Mesenchymal stem cell (in vitro differentiated cells and primary cell): ENCODE data around the gene CAVIN1.
"Not testable (repeated sequence)": the region's sequence is repeated elsewhere in the genome, so short reads cannot be mapped to it uniquely, and the experiment has no call there.

Experiments
- DNase-seq: peaks from one replicate; pipeline ENCODE4 v3.0.0-alpha.2; 2013
- H2AFZ ChIP-seq: one replicate; pipeline ENCODE4 v1.6.1; 2013; ENCODE audit warnings: low read depth, mild to moderate bottlenecking, control low read depth, inconsistent platforms, low read length, moderate library complexity
- H2AK5ac ChIP-seq: 2 replicates; pipeline ENCODE4 v1.6.1; 2013; ENCODE audit warnings: low read length, moderate library complexity, mild to moderate bottlenecking, inconsistent platforms; ENCODE audit not compliant: severe bottlenecking
- H2BK120ac ChIP-seq: one replicate; pipeline ENCODE4 v1.6.1; 2013; ENCODE audit warnings: low read depth, mild to moderate bottlenecking, inconsistent platforms, low read length, moderate library complexity
- H2BK12ac ChIP-seq, 2 experiments: one replicate each; pipeline ENCODE4 v1.6.1; 2013; ENCODE audit warnings: inconsistent platforms in 2 of 2, low read length in 2 of 2, mild to moderate bottlenecking in 2 of 2, moderate library complexity in 2 of 2, control low read depth in 1 of 2
- H2BK15ac ChIP-seq: one replicate; pipeline ENCODE4 v1.6.1; 2013; ENCODE audit warnings: mild to moderate bottlenecking, low read depth, inconsistent platforms; ENCODE audit not compliant: poor library complexity, severe bottlenecking
- H2BK5ac ChIP-seq: 2 replicates; pipeline ENCODE4 v1.6.1; 2013; ENCODE audit warnings: low read depth, mild to moderate bottlenecking, low read length, control low read depth, inconsistent platforms; ENCODE audit not compliant: poor library complexity, severe bottlenecking
- H3K14ac ChIP-seq, 2 experiments: one replicate each; pipeline ENCODE4 v1.6.1; 2013; ENCODE audit warnings: inconsistent platforms in 2 of 2, low read length in 2 of 2, control low read depth in 1 of 2, mild to moderate bottlenecking in 1 of 2, moderate library complexity in 1 of 2
- H3K18ac ChIP-seq, 2 experiments: one replicate each; pipeline ENCODE4 v1.6.1; 2013; ENCODE audit warnings: inconsistent platforms in 2 of 2, low read length in 2 of 2, control low read depth in 1 of 2, low read depth in 1 of 2, mild to moderate bottlenecking in 1 of 2
- H3K23ac ChIP-seq, 2 experiments: one replicate each; pipeline ENCODE4 v1.6.1; 2013; ENCODE audit warnings: inconsistent platforms in 2 of 2, low read length in 2 of 2, mild to moderate bottlenecking in 2 of 2, moderate library complexity in 2 of 2, control low read depth in 1 of 2
- H3K27ac ChIP-seq: 2 replicates; pipeline ENCODE4 v1.5.1; 2013; ENCODE audit warnings: mild to moderate bottlenecking, moderate library complexity, low read length, control low read depth, inconsistent platforms; ENCODE audit not compliant: poor library complexity, severe bottlenecking
- H3K27me3 ChIP-seq, 2 experiments: 2 replicates each; pipeline versions ENCODE4 v1.6.1 to v1.7.0; 2013; ENCODE audit warnings: low read length in 2 of 2, mild to moderate bottlenecking in 2 of 2, moderate library complexity in 2 of 2, control low read depth in 1 of 2, inconsistent platforms in 1 of 2; ENCODE audit not compliant: control insufficient read depth in 1 of 2, insufficient read depth in 1 of 2
- H3K36me3 ChIP-seq, 2 experiments: 2 replicates each; pipeline versions ENCODE4 v1.6.1 to v1.7.0; 2013; ENCODE audit warnings: low read length in 2 of 2, control low read depth in 1 of 2, inconsistent platforms in 1 of 2, low read depth in 1 of 2, mild to moderate bottlenecking in 1 of 2; ENCODE audit not compliant: insufficient read depth in 2 of 2, control insufficient read depth in 1 of 2
- H3K4ac ChIP-seq, 2 experiments: one replicate each; pipeline ENCODE4 v1.6.1; 2013; ENCODE audit warnings: inconsistent platforms in 2 of 2, low read length in 2 of 2, mild to moderate bottlenecking in 2 of 2, moderate library complexity in 2 of 2, control low read depth in 1 of 2, low read depth in 1 of 2
- H3K4me1 ChIP-seq: 2 replicates; pipeline ENCODE4 v1.6.1; 2013; ENCODE audit warnings: low read depth, low read length, control low read depth; ENCODE audit not compliant: control insufficient read depth, insufficient read depth
- H3K4me2 ChIP-seq: 2 replicates; pipeline ENCODE4 v1.6.1; 2013; ENCODE audit warnings: low read length, mild to moderate bottlenecking, inconsistent platforms; ENCODE audit not compliant: poor library complexity, severe bottlenecking
- H3K4me3 ChIP-seq, 2 experiments: 2 replicates each; pipeline versions ENCODE4 v1.5.1 to v1.7.0; 2013; ENCODE audit warnings: low read length in 2 of 2, mild to moderate bottlenecking in 2 of 2, control low read depth in 1 of 2, low read depth in 1 of 2; ENCODE audit not compliant: insufficient read depth in 1 of 2
- H3K79me1 ChIP-seq: replicated peaks from 2 replicates; pipeline ENCODE4 v1.6.1; 2013; ENCODE audit warnings: mild to moderate bottlenecking, control low read depth, low read length, inconsistent platforms; ENCODE audit not compliant: poor library complexity, severe bottlenecking
- H3K9ac ChIP-seq: 2 replicates; pipeline ENCODE4 v1.7.0; 2013; ENCODE audit warnings: mild to moderate bottlenecking, low read length, moderate library complexity
- H3K9me3 ChIP-seq: 2 replicates; pipeline ENCODE4 v1.7.0; 2013; ENCODE audit warnings: mild to moderate bottlenecking, low read length; ENCODE audit not compliant: control insufficient read depth
- H4K8ac ChIP-seq: one replicate; pipeline ENCODE4 v1.6.1; 2013; ENCODE audit warnings: inconsistent platforms, mild to moderate bottlenecking, low read length, moderate library complexity
- H4K91ac ChIP-seq: one replicate; pipeline ENCODE4 v1.6.1; 2013; ENCODE audit warnings: mild to moderate bottlenecking, low read length, inconsistent platforms
- WGBS: methylation state at CpG from one replicate; pipeline ENCODE4 v1.1.7; 2013; ENCODE audit warnings: mixed read lengths; 5-methylcytosine and 5-hydroxymethylcytosine counted together

CAVIN1 gene

GRCh38 chr17:42422412-42422957, 571 bp downstream of the CAVIN1 start:
- Histone ChIP-seq H3K9me3 (no peaks in the 10 kb centered on the region), H2AFZ (peak overlapping the region; percentile 75), H3K23ac (peak overlapping the region; percentile 54 to 81), H3K4me1 (peaks cover 16% of the 10 kb centered on the region), H3K9ac (peak overlapping the region; percentile 99), H2BK12ac (peak overlapping the region; percentile 75), H3K27me3 (no peaks in the 10 kb centered on the region), H3K14ac (peak overlapping the region; percentile 28 to 98), H3K4me2 (peak overlapping the region; percentile 88), H3K18ac (peak overlapping the region; percentile 95 to 99), H2BK120ac (peak overlapping the region; percentile 87), H3K36me3 (peaks cover 0 to 7% of the 10 kb centered on the region in 2 experiments), H3K79me1 (no peaks in the 10 kb centered on the region), H3K4ac (peak overlapping the region; percentile 80 to 93), H2BK5ac (peak overlapping the region; percentile 83), H3K4me3 (peak overlapping the region; percentile 96 to 100), H3K27ac (peak overlapping the region; percentile 76), H2AK5ac (no peak overlapping the region), H4K91ac (peak overlapping the region; percentile 98), H4K8ac (peak overlapping the region; percentile 75), H2BK15ac (peak overlapping the region; percentile 99)
- DNase-seq: peak; percentile 62
- WGBS: under 1% methylated on average over 40 of the region's 44 CpGs

GRCh38 chr17:42421507-42422338, 1.3 kb downstream of the CAVIN1 start:
- H3K18ac ChIP-seq: peak overlapping the region; percentile 67 to 95
- peak overlapping the region in 1 of 2 experiments; percentile 94 for H3K23ac ChIP-seq
- peak overlapping the region; percentile 79 for H4K8ac ChIP-seq
- peak; percentile 68 for DNase-seq
- WGBS: under 1% methylated on average over 19 of the region's 59 CpGs
- no peaks in the 10 kb centered on the region for H3K9me3 ChIP-seq
- peak overlapping the region; percentile 39 for H2AK5ac ChIP-seq
- peak overlapping the region; percentile 87 for H2BK15ac ChIP-seq
- H3K4me2 ChIP-seq: peak overlapping the region; percentile 88
- peaks cover 4 to 10% of the 10 kb centered on the region in 2 experiments for H3K36me3 ChIP-seq
- peak overlapping the region; percentile 96 to 100 for H3K4me3 ChIP-seq
- H3K27ac ChIP-seq: peak overlapping the region; percentile 76
- peak overlapping the region; percentile 99 for H3K9ac ChIP-seq
- peaks cover 16% of the 10 kb centered on the region for H3K4me1 ChIP-seq
- peak overlapping the region; percentile 87 for H2BK120ac ChIP-seq
- H3K4ac ChIP-seq: peak overlapping the region in 1 of 2 experiments; percentile 80
- H3K14ac ChIP-seq: peak overlapping the region; percentile 11 to 97
- H4K91ac ChIP-seq: peak overlapping the region; percentile 91
- no peaks in the 10 kb centered on the region for H3K79me1 ChIP-seq
- no peak overlapping the region for H2BK5ac ChIP-seq
- H2AFZ ChIP-seq: no peak overlapping the region
- H3K27me3 ChIP-seq: no peaks in the 10 kb centered on the region
- H2BK12ac ChIP-seq: peak overlapping the region; percentile 51 to 56

GRCh38 chr17:42421136-42421506, 1.9 kb downstream of the CAVIN1 start:
- peak overlapping the region; percentile 88 for H3K4me2 ChIP-seq
- peak overlapping the region; percentile 66 for H4K91ac ChIP-seq
- H2AFZ ChIP-seq: no peak overlapping the region
- no peak overlapping the region for H3K23ac ChIP-seq
- no peaks in the 10 kb centered on the region for H3K9me3 ChIP-seq
- peak overlapping the region; percentile 39 for H2AK5ac ChIP-seq
- peak overlapping the region in 1 of 2 experiments; percentile 80 for H3K4ac ChIP-seq
- WGBS: no CpG with 5 or more reads among the region's 6 CpGs
- H2BK5ac ChIP-seq: no peak overlapping the region
- peak overlapping the region; percentile 96 to 100 for H3K4me3 ChIP-seq
- H3K27me3 ChIP-seq: no peaks in the 10 kb centered on the region
- H3K79me1 ChIP-seq: no peaks in the 10 kb centered on the region
- H2BK120ac ChIP-seq: peak overlapping the region; percentile 37
- peaks cover 16% of the 10 kb centered on the region for H3K4me1 ChIP-seq
- peak overlapping the region; percentile 31 for H4K8ac ChIP-seq
- peaks cover 5 to 10% of the 10 kb centered on the region in 2 experiments for H3K36me3 ChIP-seq
- peak overlapping the region; percentile 66 to 95 for H3K18ac ChIP-seq
- peak overlapping the region; percentile 99 for H3K9ac ChIP-seq
- peak overlapping the region; percentile 51 to 56 for H2BK12ac ChIP-seq
- H3K27ac ChIP-seq: peak overlapping the region; percentile 73
- DNase-seq: no peak
- H2BK15ac ChIP-seq: peak overlapping the region; percentile 76
- peak overlapping the region in 1 of 2 experiments; percentile 61 for H3K14ac ChIP-seq

GRCh38 chr17:42417981-42418380, 5.1 kb downstream of the CAVIN1 start:
- not testable (repeated sequence) for H3K9me3 ChIP-seq
- WGBS: 95% methylated on average over 1 of the region's 5 CpGs
- H3K4me1 ChIP-seq: peaks cover 26% of the 10 kb centered on the region

More at GRCh38 chr17:42417981-42418380, 5.1 kb downstream of the CAVIN1 start:
- not testable (repeated sequence) for DNase-seq, H2AFZ ChIP-seq, H4K91ac ChIP-seq, H3K27ac ChIP-seq, H3K4me3 ChIP-seq, H3K79me1 ChIP-seq, H2BK5ac ChIP-seq, H3K4me2 ChIP-seq, H3K23ac ChIP-seq, H2BK15ac ChIP-seq, H3K18ac ChIP-seq, H3K4ac ChIP-seq, H3K14ac ChIP-seq, H2BK120ac ChIP-seq, H3K27me3 ChIP-seq, H4K8ac ChIP-seq, H2AK5ac ChIP-seq, H2BK12ac ChIP-seq
- H3K36me3 ChIP-seq: peaks cover 10 to 11% of the 10 kb centered on the region in 2 experiments
- peak overlapping the region; percentile 41 for H3K9ac ChIP-seq
